HG02840 (cell line): ENCODE measurements around the gene SELENOO.

Experiments
- ATAC-seq: cut with Tn5 transposase; IDR thresholded peaks from one replicate; pipeline ENCODE4 v1.9.1; 2021; ENCODE audit warnings: mild to moderate bottlenecking, moderate library complexity, moderate number of reproducible peaks; ENCODE audit not compliant: unreplicated experiment, low FRiP score

The SELENOO gene

DNA sequence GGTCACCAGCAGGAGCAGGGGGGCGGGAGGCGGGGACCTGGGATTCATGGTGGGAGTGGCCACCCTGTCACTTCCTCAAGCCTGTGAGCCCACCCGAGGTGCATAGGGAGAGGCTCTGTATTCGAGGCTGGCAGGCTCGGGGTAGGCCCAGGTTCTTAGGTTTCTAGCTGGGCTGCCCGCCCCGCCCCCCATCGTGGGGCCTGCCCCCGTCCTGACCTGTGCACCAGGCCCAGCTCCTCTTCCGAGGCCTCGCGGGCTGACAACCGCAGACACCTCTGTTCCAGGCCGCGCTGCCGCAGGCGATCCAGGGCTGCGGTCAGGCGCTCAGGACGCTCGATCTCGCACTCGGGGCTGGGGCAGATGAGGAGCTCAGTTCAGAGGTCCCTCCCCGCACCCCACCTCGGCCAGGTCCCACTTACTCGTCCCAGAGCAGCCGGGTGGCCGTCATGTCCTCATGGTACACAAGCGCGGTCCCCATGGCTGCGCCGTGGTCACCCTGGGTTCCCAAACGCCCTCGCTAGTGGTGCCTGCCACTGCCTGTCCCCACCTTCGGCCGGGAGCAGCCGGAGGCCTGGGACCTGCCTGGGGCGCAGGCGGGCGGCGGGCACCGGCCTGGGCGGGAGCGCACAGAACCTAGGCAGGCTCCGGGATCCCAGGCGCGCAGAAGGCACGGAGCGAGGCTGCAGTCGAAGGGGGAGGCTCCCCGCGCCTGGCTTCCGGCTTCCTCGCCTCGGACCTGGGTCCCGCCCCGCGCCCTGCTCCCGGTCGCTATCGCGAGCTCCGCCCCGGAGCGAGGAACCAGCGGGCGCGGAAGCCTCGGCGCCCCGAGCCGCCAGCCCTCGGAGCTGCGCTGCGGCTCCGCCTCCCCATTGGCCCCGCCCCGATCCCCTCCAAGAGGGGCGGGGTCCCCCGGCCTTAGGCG is 50.0 kb downstream of the SELENOO start, which contains the start of gene HDAC10:
Gene HDAC10, minus strand, starts transcription at position 711 of the 922 bp plus-strand sequence. Its CDS starts 233 bp downstream, at position 478.
- peak; percentile 42 for ATAC-seq

DNA sequence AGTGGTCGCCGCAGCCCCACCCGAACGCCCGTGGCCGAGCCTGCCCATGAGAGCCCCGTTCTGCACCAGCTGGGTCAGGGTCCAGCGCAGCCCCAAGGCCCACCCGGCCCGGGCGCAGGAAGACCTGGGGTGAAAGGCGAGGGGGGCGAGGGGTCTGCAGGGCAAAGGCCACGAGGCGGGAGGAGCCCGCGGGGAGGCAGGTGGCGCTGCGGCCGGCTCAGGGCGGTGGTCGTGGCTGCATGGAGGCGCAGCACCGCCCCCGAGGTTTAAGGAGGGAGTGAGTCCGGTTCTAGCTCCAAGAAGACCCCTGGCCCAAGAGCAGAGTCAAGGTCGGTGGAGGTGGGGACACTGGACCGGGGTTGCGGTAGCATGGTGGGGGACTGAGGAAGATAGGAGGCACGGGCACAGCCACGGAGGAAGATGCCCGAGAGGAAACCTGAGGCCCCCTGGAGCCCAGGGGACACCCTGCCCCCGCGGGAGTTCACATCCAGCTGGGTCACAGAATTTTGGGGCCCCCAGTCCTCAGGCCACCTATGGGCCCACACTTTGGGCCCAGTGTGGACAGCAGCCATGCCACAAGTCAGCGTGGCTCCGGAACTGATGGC is 50.8 kb downstream of the SELENOO start:
- ATAC-seq = no peak

DNA sequence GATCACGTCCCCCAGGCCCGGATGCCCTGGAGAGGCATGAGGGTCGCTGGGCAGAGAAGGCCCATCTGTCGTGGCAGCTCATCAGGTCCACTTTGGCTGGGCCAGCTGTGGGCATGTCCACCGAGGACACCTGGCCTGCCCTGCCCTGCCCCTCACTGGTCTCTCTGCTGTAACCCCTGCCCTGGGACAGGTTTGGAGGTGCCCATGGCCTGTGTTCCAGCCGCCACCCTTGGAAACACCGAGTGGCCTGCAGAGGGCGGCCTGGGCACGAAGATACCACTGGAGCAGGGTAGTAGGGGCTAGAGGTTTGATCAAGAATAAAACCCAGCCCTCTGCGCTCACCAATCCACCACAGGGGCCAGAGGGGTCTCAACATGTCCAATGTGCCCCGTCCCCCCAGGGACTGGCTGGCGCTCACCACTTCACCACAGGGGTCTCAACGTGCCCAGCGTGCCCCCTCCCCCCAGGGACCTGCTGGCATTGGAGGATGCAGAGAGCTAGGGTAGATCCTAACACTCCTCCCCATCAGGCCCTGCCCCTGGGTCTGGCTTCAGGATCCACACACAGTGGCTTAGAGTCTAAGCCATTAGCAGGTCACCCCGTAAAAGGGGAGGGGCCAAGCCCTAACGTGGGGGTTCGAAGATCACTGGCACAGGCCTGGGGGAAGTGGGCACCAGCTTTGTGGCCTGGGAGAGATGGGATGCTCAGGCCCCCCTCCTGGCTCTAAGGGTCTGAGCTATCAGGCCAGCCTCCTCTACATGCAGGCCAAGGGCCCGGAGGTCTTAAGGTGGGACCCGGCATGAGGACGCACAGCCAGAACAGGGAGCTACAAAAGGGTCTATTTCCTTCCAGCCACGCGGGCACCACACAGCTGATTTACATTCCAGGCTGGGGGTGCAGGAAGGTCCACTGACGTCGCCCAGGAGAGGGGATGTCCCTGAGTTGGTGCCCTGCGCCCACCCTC is 51.6 kb downstream of the SELENOO start:
- no peak for ATAC-seq

DNA sequence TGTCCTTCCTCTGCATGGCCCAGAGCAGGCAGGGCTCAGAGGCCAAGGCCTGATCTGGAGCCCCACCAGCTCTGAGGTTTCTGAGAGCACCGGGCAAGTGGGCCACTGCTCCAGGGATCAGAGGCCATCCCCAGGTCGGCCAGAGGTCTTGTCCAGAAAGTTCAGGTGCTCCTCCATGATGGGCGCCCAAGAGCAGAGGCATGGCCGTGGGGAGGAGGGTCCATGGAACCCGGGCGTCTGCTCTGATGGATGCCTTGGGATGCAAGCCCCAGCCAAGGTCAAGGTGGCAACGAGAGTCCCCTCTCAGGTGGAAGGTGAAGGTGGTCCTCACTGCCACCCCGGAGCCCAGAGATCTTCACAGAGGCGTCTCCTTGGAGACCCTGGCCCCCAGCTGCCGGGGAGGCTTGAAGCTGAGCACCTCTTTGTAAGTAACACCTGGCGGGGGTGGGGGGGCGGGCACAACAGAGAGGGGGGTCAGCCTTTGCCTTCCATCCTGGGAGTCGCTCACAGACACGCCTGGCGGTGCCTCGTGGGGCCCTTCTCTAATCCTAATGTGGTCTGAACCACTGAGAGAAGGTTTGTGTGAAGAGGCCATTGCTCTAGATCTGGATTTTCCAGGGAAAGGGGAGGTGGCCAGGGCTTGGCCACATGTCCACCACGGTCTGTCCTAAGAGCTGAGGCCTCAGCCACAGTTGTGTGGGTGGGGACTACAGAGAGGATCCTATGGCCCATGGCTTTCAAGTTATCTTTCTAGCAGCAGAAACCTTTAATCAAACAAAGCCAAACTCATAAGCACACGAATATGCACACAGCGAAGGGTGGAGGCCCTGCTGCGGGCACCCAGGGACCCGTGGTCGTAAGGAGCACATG is 52.5 kb downstream of the SELENOO start:
- ATAC-seq = no peak

DNA sequence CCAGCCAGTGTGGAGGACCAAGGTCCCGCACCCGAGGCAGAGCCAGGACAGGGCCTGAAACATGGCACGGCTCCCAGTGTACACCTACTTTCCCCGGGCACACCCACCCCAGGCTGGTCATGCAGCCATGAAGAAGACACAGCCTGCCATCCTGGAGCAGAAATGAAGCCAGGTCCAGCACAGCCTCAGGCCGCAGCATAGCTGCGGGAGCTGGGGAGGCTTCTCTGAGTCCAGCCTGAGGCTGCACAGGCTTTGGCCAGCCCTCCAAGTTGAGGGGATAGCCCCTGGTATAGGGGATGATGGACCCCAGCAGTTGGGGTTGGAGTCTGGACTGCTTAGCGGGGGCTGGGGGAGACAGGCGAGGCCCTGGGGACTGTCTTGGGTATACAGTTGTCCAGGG is 53.1 kb downstream of the SELENOO start:
- no peak for ATAC-seq

DNA sequence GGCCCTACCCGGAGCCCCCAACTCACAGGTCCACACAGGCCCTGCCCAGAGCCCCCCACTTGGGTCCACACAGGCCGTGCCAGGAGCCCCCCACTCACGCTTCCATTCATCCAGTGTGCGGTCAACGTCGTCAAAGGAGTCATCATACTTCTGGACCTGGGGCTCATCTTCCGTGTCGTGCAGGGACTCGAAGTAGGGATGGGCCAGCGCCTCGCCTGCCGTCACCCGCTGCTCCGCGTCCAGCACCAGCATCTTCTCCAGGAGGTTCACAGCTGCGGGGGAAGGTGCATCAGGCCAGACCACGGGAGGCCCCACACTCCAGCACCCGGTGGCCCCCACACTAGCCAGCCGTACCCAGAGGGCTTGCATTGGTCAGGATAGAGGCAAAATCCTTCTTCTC is 54.3 kb downstream of the SELENOO start:
- ATAC-seq = no peak

DNA sequence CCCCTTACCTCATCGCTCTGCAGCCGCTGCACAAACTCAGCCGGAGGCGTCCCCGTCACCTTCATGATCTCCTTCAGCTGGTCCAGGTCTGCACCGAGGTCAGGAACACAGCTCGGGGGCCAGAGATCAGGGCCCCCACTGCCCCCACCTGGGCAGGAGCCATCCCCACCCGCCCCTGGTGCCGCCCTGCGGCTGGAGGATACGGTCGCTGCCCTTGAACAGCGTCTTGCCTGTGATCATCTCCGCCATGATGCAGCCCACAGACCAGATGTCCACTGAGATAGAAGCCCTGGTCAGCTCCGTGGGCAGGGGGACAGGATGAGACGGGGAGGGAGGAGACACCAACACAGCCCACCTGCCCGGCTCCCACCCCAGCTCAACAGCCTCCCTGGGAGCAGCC is 54.8 kb downstream of the SELENOO start:
- ATAC-seq = no peak

DNA sequence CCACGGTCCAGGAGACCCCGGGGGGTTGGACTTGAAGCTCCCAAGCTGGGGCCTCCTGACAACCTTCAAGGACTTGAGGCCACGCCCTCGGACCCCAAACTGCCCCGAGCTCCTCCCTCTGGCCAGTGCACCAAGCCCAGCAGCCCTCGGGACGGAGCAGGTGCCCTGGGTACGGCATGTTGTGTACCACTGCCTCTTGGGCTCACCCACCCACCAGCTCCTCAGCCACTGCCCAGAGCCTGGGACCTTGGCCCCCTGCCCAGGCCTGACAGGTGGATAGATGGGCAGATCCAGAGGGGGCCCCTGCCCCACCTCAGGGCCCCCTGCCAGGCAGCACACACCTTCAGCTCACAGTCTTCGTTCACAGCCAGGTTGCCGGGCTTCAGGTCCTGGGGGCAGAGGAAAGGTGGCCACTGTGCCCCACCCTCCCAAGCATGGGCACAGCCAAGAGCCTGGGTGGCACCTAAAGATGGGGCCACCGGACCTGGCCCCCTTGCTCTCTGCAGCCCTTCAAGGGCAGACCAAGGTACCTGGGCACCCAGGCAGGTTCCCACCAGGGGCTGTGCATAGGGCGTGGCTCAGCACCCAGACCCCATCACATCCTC is 55.5 kb downstream of the SELENOO start:
- ATAC-seq = no peak

DNA sequence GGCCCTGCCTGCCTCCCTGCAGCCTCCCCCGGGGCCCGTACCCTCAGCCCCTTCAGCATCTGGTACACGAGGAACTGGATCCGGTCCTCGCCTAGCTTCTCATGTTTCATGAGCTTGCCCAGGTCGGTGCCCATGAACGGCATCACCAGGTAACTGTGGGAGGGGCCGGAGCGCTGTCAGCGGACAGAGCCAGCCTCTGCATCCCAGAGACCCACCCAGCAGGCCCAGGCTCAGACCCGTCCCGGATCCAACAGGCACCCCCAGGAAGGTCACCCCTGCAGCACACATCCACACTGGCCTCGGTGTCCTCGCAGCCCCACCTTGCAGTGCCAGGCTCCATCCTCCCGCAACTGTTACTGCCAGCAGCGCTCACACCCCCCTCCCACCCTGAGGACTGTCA is 56.2 kb downstream of the SELENOO start:
- ATAC-seq = no peak

DNA sequence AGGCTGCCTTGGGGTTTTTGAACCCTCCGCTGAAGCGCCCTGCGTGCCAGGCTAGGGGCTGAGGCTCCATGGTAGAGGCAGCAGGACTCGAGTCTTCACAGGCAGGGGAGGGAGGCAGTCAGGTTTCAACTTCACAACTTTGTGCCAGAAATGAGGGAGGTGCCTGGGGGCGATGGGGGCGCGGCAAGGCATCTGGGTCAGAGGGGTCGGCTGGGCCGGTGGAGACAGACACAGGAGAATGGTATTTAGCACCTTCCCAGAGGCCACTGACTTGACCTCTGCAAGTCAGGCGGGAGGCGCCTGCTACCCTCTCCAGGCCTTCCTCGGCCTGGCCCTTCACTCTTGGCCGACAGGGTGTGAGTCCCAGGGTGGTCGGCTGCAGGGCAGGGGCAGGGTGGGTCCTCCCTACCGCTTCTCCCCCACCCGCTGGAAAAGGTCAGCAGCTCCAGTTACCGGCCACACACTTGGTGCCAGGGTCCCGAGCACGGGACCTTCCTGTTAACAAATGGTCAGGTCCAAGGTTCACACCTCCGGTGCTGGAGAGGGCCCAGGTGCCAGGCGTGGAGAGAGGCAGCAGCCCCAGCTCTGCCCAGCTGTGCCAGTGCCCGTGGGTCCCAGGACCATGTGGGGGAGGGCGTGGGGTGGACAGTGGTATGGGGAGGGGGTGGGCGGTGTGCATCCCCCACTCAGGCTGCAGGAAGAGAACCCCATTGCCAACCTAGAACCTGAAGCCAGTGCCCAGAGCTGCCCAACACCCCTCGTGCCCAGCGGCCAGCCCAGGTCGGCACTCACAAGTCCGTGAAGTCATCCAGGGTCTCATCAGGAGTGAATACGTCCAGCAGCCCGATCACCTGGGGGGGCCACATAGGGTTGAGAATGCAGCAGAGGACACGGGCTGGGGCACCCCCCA is 56.9 kb downstream of the SELENOO start:
- no peak for ATAC-seq

DNA sequence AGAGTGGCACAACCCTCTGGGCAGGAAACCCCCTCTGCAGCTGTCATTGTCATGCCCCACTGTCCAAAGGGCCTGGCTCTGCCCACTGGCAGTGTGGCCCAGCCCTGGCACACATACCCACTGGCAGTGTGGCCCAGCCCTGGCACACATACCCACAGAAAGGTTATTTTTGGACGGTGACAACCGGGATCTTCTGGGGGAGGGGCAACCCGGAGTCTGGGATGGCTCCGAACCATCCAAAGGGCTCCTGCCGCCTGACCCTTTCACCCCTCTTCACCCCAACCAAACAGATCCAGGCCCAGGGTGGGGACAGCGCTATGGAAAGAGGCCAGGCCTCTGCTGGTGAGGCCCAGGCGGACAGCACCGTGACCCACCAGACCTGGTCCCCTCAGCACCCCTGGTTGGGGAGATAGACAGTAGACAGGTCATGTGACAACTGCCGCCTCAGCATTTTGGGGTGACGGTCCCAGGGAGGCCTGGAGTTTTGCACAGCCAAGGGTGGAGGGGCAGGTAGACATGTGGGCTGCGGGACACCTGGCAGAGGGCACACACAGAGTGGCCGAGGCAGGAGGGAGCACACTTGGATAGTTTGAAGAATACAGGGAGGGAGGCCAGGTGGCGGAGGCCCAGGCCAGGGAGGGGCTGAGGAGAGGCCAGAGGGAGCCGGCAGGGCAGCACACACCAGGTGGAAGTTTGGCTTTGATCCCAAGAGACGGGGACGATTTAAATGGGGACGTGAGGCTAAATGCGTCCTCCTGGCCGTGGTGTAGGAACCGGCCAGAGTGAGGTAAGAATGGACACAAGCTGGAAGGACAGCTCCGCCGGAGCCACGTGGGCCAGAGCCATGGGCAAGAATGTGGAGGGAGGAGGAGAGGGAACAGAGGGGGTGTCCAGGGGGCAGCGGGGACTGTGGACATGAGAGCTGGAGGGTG is 57.8 kb downstream of the SELENOO start:
- ATAC-seq = no peak

DNA sequence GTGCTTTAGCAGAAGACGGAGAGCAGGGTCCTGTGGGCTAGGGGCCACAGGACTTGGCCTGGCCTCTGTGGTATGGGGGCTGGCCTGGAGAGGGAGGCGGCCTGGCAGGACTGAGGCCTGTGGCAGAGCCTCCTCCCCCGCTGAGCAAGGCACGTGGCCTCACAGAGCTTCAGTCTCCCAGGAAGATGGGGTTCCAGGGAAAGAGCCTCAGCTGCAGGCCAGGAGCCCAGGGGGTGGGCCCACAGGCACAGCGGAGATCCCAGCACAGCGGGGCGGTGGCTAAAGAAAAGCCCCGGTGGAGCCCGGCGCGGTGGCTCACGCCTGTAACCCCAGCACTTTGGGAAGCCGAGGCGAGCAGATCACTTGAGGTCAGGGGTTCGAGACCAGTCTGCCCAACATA is 58.5 kb downstream of the SELENOO start:
- no peak for ATAC-seq

DNA sequence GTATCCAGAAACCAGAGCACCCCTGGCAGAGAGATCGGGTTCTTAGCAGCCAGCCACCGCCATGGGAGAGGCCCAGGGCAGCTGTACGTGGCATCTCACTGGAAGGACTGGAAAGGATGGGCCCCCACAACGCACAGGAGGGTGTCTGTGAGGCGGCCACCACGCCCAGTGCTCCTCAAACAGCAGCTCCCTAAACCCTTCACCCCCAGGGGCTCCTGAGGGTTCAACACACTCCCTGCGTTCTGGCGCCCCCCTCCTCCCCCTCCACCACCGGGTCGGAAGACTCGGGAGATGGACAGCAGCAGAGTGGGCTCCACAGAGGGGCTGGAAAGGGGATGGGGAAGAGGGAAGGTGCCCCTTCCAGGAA is 59.6 kb downstream of the SELENOO start:
- no peak for ATAC-seq

DNA sequence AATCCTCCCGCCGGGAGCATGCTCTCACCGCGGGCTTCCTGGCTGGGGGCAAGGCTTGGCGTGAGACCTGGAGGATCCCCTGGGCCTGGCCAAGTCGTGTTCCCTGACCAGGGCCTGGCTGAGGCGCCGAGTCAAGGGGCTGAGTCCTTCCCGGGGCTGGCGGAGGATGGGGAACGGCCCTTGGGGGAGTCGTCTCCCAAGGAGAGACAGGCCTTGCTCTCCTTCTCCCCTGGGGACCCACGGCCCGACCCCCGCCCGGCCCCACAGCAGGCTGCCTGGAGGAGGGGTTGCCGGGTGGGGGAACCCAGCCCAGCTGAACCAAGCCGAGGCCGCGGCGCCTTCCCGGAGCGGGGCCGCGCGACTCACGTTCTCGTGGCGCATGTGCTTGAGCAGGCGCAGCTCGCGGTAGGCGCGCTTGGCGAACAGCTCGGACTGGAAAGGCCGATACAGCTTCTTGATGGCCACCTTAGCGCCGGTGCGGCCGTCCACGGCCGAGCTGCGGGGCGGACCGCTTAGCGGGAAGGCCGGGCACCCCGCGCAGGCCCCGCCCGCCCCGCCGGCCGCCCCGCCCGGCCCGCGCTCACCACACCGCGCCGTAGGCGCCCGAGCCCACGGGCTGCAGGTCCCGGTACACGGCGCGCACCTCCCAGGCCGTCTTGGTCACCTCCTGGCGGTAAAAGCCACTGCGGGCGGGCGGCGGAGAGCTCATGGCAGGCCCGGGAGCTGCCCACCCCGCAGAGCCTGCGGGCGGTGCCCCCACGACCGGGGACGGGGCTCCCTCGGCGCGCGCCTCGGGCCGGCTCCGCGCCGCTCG is 60.2 kb downstream of the SELENOO start:
- peak; percentile 27 for ATAC-seq

DNA sequence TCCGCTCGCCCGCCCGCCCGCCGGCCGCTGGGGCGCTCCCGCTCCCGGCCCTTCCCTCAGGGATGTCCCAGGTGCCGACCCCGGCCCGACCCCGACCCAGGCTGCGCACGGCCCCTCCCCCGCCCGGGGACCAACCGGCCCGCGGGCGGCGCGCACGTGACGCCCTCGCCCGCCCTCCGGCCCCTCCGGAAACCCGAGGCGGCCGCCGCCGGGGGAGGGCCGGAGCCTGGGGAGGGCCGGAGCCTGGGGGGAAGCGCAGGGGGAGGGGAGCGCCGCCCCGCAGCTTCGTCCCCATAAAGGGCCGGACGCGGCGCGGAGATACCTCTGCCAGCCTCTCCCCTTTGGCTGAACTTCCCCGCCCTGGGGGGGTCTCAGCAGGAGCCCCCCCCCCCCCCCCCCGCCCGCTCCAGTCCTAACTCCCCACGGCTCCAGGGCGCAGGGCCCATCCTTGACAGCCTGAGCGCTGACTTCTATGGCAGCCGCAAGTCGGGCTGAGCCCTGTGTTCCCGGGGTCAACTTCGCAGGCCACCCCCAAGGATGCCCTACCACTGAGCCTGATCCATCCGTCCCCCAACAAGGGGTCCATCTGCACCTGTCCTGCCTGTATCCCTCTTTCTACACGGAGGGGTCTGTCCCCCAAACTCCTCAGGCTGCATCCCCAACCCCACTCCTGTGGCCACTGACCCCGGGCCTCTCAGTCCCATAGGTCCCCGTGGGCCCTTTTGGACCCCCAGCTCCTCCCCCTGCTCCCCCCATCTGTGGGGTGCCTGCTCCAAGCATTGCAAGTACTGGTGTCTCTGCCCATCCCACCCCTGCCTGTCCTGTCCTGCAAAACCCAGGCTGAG is 61.0 kb downstream of the SELENOO start, which contains the start of gene MAPK12:
Gene MAPK12, minus strand, starts transcription at position 69 of the 845 bp plus-strand sequence. CDS start 174 bp downstream, outside the sequence.
- peak; percentile 57 for ATAC-seq
